ENCODE data around the gene XPNPEP2.

XPNPEP2 gene

GRCh38 chrX:129738466-129739308, at the start of gene XPNPEP2:
XPNPEP2 (plus strand) TSS chrX:129738979; CDS start chrX:129739214, 235 bp downstream.
- no peak for DNase-seq

- no peak for DNase-seq
Observed at GRCh38 chrX:129689796-129690195, 49.0 kb upstream of the XPNPEP2 start.

- DNase-seq, result no peak
Observed at GRCh38 chrX:129690435-129690834, 48.3 kb upstream of the XPNPEP2 start.

- DNase-seq, result no peak
Observed at GRCh38 chrX:129693354-129693753, 45.4 kb upstream of the XPNPEP2 start.

GRCh38 chrX:129694805-129695204, 44.0 kb upstream of the XPNPEP2 start:
- no peak for DNase-seq

GRCh38 chrX:129695535-129695934, 43.2 kb upstream of the XPNPEP2 start:
- no peak for DNase-seq

GRCh38 chrX:129695937-129696336, 42.8 kb upstream of the XPNPEP2 start:
- no peak for DNase-seq

GRCh38 chrX:129696463-129697155, 42.2 kb upstream of the XPNPEP2 start:
- no peak for DNase-seq

- DNase-seq, result no peak
Observed at GRCh38 chrX:129697204-129697829, 41.5 kb upstream of the XPNPEP2 start.

GRCh38 chrX:129698150-129698549, 40.6 kb upstream of the XPNPEP2 start:
- DNase-seq, result no peak

- DNase-seq, result no peak
Observed at GRCh38 chrX:129700536-129700935, 38.2 kb upstream of the XPNPEP2 start.

- DNase-seq, result no peak
Observed at GRCh38 chrX:129701624-129702069, 37.1 kb upstream of the XPNPEP2 start.

- DNase-seq, result no peak
Observed at GRCh38 chrX:129704491-129704890, 34.3 kb upstream of the XPNPEP2 start.

- no peak for DNase-seq
Observed at GRCh38 chrX:129705377-129705925, 33.3 kb upstream of the XPNPEP2 start.

- no peak for DNase-seq
Observed at GRCh38 chrX:129705988-129706387, 32.8 kb upstream of the XPNPEP2 start.

- no peak for DNase-seq
Observed at GRCh38 chrX:129706400-129707072, 32.2 kb upstream of the XPNPEP2 start.

GRCh38 chrX:129714581-129714980, 24.2 kb upstream of the XPNPEP2 start:
- DNase-seq, result no peak

- no peak for DNase-seq
Observed at GRCh38 chrX:129716507-129716906, 22.3 kb upstream of the XPNPEP2 start.

GRCh38 chrX:129717892-129718291, 20.9 kb upstream of the XPNPEP2 start:
- DNase-seq, result no peak

GRCh38 chrX:129718676-129719075, 20.1 kb upstream of the XPNPEP2 start:
- DNase-seq, result no peak

GRCh38 chrX:129719268-129719667, 19.5 kb upstream of the XPNPEP2 start:
- DNase-seq, result no peak

GRCh38 chrX:129719931-129720530, 18.7 kb upstream of the XPNPEP2 start:
- no peak for DNase-seq

All from DMS 273 treated with DMSO at 0.1 percent for 48 hours (cell line).